ENCODE data around the gene SPPL3. TPM values are rescaled to one million over a fixed set of nuclear protein-coding genes. Genes with fewer than 3 reads are reported as not detected.

The SPPL3 gene
- total RNA-seq, 1 experiment from 2014 or later, result 39.7 TPM

DNA sequence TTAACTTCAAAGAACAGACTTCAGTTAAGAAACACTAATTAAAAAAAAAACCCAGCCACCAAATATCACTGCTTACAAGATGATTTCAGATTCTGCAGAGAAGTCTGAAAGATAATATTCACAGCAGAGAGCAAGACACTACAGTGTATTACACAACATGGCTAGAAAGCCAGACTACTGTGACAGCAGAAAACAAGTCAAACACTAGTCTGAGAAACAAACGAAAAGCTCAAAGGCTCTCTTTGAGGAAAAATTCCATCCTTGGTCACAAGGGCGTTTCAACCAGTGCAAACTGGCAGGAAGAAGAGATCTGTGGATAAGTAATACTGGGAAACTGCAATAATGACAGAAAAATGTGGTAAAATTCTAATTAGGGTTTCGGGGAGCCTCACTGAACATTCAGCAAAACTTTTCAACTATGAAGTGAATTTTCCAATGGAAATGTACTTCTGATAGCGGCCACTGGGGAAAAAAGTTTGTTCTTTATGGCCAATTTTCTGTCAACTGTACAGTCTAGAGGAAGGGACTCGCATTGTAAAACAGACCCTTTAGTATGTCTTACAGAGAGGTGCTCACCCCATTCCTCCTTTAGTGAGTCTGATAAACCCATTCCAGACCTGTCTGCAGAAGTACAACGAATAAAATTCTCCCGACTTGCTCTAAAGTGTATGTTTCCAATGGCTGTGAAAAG is 128.2 kb downstream of the SPPL3 start:
- Histone ChIP-seq H3K4me3 (replicated peaks in 1 of 2; ENCODE audit: low read depth in 1 of 2, low read length in 2 of 2) (no peak overlapping the region), H4K20me1 (ENCODE audit: insufficient read depth) (no peaks in the 10 kb centered on the region), H3K4me1 (ENCODE audit: control insufficient read depth in 1 of 2, insufficient read depth in 2 of 2, low read length in 2 of 2) (no peaks in the 10 kb centered on the region), H3K79me2 (ENCODE audit: insufficient read depth, low read length) (no peaks in the 10 kb centered on the region), H3K4me2 (ENCODE audit: low read length) (no peak overlapping the region), H3K27me3 (ENCODE audit: insufficient read depth, low read length) (no peaks in the 10 kb centered on the region), H3K36me3 (ENCODE audit: control insufficient read depth in 1 of 2, insufficient read depth in 2 of 2, low read length in 2 of 2) (no peaks in the 10 kb centered on the region), H3K9me3 (ENCODE audit: control insufficient read depth in 1 of 2, insufficient read depth in 1 of 2, low read depth in 1 of 2, low read length in 2 of 2) (no peaks in the 10 kb centered on the region), H3K27ac (ENCODE audit: low read depth, low read length) (no peak overlapping the region), H2AFZ (ENCODE audit: low read depth, low read length, poor library complexity, severe bottlenecking) (no peak overlapping the region), H3K9ac (ENCODE audit: low read length) (no peak overlapping the region), H3K9me2 (ENCODE audit: insufficient read depth) (no peaks in the 10 kb centered on the region)
- BruUV-seq (replicated peaks), result no TSS peak
- POLR2A ChIA-PET, result no interaction called here
- TF ChIP-seq CTCF (IDR thresholded peaks at IDR 0.05 in 2 of 3, conservative IDR thresholded peaks at IDR 0.05 in 1 of 3; ENCODE audit: borderline replicate concordance in 1 of 3, insufficient read depth in 1 of 3, low read depth in 2 of 3, low read length in 2 of 3), result peak in 1 of 3 experiments; percentile 34; a peak in 2 of 6 replicates
- TF ChIP-seq, protein P1, sequence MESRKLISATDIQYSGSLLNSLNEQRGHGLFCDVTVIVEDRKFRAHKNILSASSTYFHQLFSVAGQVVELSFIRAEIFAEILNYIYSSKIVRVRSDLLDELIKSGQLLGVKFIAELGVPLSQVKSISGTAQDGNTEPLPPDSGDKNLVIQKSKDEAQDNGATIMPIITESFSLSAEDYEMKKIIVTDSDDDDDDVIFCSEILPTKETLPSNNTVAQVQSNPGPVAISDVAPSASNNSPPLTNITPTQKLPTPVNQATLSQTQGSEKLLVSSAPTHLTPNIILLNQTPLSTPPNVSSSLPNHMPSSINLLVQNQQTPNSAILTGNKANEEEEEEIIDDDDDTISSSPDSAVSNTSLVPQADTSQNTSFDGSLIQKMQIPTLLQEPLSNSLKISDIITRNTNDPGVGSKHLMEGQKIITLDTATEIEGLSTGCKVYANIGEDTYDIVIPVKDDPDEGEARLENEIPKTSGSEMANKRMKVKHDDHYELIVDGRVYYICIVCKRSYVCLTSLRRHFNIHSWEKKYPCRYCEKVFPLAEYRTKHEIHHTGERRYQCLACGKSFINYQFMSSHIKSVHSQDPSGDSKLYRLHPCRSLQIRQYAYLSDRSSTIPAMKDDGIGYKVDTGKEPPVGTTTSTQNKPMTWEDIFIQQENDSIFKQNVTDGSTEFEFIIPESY (IDR thresholded peaks at IDR 0.05; ENCODE audit: extremely low read depth, insufficient replicate concordance, low read length), result no peak
- RAD21 ChIA-PET (ENCODE audit: low non-redundant PET in 1 of 2, low total read pairs in 2 of 2, uncharacterized antibody in 2 of 2, unreplicated experiment in 2 of 2), result no interaction called here
- ATAC-seq (no peak), DNase-seq (ENCODE audit: low read depth, low spot score) (no peak)
- intact Hi-C loops (cut with micrococcal nuclease), result no loop called here
- CTCF ChIA-PET, result no interaction called here

Measured in HCT116 (cell line).